Ishikawa (cell line): Measurements from ENCODE around the gene ACSBG1.

Experiments used
- CEBPB ChIP-seq: IDR thresholded peaks from 2 replicates; pipeline ENCODE4 v1.6.1; 2012
- CREB1 ChIP-seq: IDR thresholded peaks from 2 replicates; pipeline ENCODE4 v1.6.1; 2012; ENCODE audit warnings: low read depth
- EGR1 ChIP-seq: IDR thresholded peaks from 2 replicates; pipeline ENCODE4 v1.6.1; 2012
- EP300 ChIP-seq: IDR thresholded peaks from 2 replicates; pipeline ENCODE4 v1.6.1; 2012; ENCODE audit warnings: borderline replicate concordance
- FOXM1 ChIP-seq: IDR thresholded peaks from 2 replicates; pipeline ENCODE4 v1.6.1; 2012; ENCODE audit warnings: low read depth, borderline replicate concordance
- MAX ChIP-seq: IDR thresholded peaks from 2 replicates; pipeline ENCODE4 v1.6.1; 2012
- NFIC ChIP-seq: IDR thresholded peaks from 2 replicates; pipeline ENCODE4 v1.6.1; 2012
- RAD21 ChIP-seq: IDR thresholded peaks from 2 replicates; pipeline ENCODE4 v1.6.1; 2012; ENCODE audit warnings: low read depth
- REST ChIP-seq: IDR thresholded peaks from 2 replicates; pipeline ENCODE4 v1.6.1; 2012; ENCODE audit warnings: low read depth, mild to moderate bottlenecking
- TAF1 ChIP-seq: IDR thresholded peaks from 2 replicates; pipeline ENCODE4 v1.6.1; 2012; ENCODE audit warnings: low read depth, mild to moderate bottlenecking
- TCF12 ChIP-seq: IDR thresholded peaks from 2 replicates; pipeline ENCODE4 v1.6.1; 2012; ENCODE audit warnings: low read depth
- TEAD4 ChIP-seq: IDR thresholded peaks from 2 replicates; pipeline ENCODE4 v1.6.1; 2012
- YY1 ChIP-seq: IDR thresholded peaks from 2 replicates; pipeline ENCODE4 v1.6.1; 2012; ENCODE audit warnings: low read depth
- ZBTB7A ChIP-seq: IDR thresholded peaks from 2 replicates; pipeline ENCODE4 v1.6.1; 2012; ENCODE audit warnings: low read depth
- TF ChIP-seq, protein P1 (sequence below): IDR thresholded peaks from 2 replicates; pipeline ENCODE4 v1.6.1; 2012

The ACSBG1 gene

GRCh38 chr15:78265752-78266224 is 31.4 kb upstream of the ACSBG1 start:
- TF ChIP-seq EGR1 = no peak
- no peak for TF ChIP-seq RAD21
- no peak for TF ChIP-seq FOXM1
- no peak for TF ChIP-seq REST

DNA sequence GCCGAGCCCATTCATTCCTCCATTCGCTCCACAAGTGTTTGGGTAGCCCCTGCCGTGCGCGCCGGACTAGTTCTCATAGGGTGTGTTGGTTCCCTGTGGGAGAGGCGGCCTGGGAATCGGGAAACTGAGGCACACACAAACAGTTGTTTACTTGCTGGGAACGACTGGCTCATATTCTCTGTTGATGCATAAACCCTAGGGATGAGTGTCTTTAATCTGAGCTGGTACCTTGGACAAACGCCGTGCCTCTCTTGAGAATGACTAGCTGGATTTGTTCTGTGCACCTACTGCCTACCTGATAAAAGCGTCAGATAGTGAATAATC is 30.7 kb upstream of the ACSBG1 start:
- TF ChIP-seq, protein P1, sequence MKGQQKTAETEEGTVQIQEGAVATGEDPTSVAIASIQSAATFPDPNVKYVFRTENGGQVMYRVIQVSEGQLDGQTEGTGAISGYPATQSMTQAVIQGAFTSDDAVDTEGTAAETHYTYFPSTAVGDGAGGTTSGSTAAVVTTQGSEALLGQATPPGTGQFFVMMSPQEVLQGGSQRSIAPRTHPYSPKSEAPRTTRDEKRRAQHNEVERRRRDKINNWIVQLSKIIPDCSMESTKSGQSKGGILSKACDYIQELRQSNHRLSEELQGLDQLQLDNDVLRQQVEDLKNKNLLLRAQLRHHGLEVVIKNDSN = no peak
- no peak for TF ChIP-seq NFIC
- TF ChIP-seq REST = no peak
- no peak for TF ChIP-seq ZBTB7A
- no peak for TF ChIP-seq CEBPB
- TF ChIP-seq FOXM1 = no peak

DNA sequence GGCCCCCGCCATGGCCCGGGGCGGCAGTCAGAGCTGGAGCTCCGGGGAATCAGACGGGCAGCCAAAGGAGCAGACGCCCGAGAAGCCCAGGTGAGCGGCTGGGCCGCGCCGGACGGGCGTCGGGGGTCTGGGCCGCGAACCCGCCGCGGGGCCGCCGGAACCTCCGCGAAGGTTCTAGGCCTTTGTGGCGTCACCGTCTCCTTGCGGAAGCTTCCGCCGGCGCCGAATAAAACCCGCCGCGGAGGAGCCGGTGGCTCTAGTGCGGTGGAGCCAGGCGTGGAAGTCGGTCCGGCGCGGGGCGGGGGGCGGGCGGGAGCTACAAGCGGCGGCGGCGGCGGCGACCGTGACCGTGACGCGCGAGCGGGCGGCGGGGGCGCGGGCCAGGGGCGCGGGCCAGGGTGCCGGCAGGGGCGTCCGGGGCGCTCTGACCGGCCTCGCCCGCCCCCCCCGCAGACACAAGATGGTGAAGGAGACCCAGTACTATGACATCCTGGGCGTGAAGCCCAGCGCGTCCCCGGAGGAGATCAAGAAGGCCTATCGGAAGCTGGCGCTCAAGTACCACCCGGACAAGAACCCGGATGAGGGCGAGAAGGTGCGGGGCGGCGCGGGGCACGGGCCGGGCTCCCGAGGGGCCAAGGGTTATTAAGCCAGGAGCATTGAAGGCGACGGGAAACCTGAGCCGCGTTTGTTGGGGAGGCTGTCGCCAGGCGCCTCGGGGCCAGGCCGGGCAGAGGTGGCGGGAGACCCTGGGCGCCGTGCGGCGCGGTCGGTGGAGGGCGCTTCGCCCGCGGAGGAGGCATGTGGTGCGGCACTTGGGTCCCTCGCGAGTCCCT is 30.2 kb upstream of the ACSBG1 start, which contains the start of gene DNAJA4:
DNAJA4 (plus strand) TSS at position 259 of the 833 bp plus-strand sequence; CDS start at position 461, 202 bp downstream.
- TF ChIP-seq MAX = no peak
- no peak for TF ChIP-seq RAD21

DNA sequence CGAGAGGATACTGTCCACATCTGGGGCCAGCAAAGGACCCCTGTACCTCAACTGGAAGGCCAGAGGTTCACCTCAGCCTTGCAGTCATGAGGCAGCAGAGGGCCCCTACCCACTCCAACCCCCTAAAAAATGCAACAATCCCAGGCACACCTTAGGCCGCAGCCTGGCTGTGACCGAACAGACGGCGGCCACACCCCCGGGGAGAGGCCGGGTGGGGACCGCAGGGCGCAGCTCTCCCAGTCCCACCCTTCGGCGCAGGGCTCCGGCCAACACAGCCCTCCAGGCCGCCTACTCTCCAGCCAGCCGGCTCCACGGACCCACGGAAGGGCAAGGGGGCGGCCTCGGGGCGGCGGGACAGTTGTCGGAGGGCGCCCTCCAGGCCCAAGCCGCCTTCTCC is 29.5 kb upstream of the ACSBG1 start:
- TF ChIP-seq EGR1 (no peak), EP300 (no peak), CEBPB (no peak), TCF12 (no peak), ZBTB7A (no peak), TEAD4 (no peak), MAX (no peak), RAD21 (no peak), CREB1 (no peak), YY1 (no peak), REST (no peak), TAF1 (no peak), NFIC (no peak), FOXM1 (no peak)
- TF ChIP-seq, protein P1 = no peak

GRCh38 chr15:78263351-78263781 is 29.0 kb upstream of the ACSBG1 start:
- TF ChIP-seq ZBTB7A = no peak
- TF ChIP-seq MAX = no peak
- no peak for TF ChIP-seq TCF12
- no peak for TF ChIP-seq RAD21
- TF ChIP-seq FOXM1 = no peak
- no peak for TF ChIP-seq TAF1
